Brain microvascular endothelial cell (primary cell): ENCODE results near the gene SRPK1.

Experiments
- DNase-seq: peaks from one replicate; pipeline ENCODE4 v3.0.0-alpha.2; 2020
- H3K27ac ChIP-seq: fragments of 250-450 bp; sonication (Bioruptor Pico); 2 replicates; pipeline ENCODE4 v1.5.1; 2020; ENCODE audit warnings: mild to moderate bottlenecking, moderate library complexity
- H3K27me3 ChIP-seq: fragments of 250-450 bp; sonication (Bioruptor Pico); replicated peaks from 2 replicates; pipeline ENCODE4 v1.5.1; 2020; ENCODE audit warnings: mild to moderate bottlenecking
- H3K36me3 ChIP-seq: fragments of 250-450 bp; sonication (Bioruptor Pico); replicated peaks from 2 replicates; pipeline ENCODE4 v1.5.1; 2020; ENCODE audit warnings: mild to moderate bottlenecking
- H3K4me3 ChIP-seq: 2 replicates; pipeline ENCODE4 v1.5.1; 2011; ENCODE audit warnings: low read depth, mild to moderate bottlenecking, control low read depth, low read length, moderate library complexity
- in situ Hi-C: cut with HindIII; loops from 2 replicates; pipeline ENCODE4 v1.10.0; 2017; ENCODE audit warnings: low sequenced_read_pairs, low pct_ligation_motif_present
- TF ChIP-seq, protein P1 (sequence below): IDR thresholded peaks from 2 replicates; pipeline ENCODE4 v1.5.1; 2011; ENCODE audit warnings: low read depth, mild to moderate bottlenecking, moderate library complexity, low read length, control low read depth, inconsistent platforms; ENCODE audit errors: missing control alignments

Gene SRPK1

DNA sequence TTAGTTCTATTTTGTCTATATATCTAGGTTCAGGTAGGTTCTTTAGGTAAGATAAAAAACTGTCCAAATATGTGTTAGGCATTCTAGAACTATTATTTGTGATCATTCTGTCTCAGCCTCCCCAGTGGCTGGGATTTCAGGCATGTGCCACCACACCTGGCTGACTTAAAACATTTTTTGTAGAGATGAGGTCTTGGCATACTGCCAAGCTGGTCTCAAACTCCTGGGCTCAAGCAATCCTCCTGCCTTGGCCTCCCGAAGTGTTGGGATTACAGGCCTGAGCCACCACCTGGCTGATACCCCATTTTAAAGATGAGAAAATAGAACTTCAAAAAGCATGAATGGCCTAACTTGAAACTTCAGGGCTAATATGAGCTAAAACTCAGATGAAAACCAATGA, 81.9 kb downstream of the SRPK1 start:
- no peak for DNase-seq
- no peak overlapping the region for H3K4me3 ChIP-seq
- no peaks in the 10 kb centered on the region for H3K27me3 ChIP-seq
- no peak overlapping the region for H3K27ac ChIP-seq
- H3K36me3 ChIP-seq: peaks cover 33% of the 10 kb centered on the region
- TF ChIP-seq, protein P1, sequence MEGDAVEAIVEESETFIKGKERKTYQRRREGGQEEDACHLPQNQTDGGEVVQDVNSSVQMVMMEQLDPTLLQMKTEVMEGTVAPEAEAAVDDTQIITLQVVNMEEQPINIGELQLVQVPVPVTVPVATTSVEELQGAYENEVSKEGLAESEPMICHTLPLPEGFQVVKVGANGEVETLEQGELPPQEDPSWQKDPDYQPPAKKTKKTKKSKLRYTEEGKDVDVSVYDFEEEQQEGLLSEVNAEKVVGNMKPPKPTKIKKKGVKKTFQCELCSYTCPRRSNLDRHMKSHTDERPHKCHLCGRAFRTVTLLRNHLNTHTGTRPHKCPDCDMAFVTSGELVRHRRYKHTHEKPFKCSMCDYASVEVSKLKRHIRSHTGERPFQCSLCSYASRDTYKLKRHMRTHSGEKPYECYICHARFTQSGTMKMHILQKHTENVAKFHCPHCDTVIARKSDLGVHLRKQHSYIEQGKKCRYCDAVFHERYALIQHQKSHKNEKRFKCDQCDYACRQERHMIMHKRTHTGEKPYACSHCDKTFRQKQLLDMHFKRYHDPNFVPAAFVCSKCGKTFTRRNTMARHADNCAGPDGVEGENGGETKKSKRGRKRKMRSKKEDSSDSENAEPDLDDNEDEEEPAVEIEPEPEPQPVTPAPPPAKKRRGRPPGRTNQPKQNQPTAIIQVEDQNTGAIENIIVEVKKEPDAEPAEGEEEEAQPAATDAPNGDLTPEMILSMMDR: no peak
- in situ Hi-C loops: no loop called here

DNA sequence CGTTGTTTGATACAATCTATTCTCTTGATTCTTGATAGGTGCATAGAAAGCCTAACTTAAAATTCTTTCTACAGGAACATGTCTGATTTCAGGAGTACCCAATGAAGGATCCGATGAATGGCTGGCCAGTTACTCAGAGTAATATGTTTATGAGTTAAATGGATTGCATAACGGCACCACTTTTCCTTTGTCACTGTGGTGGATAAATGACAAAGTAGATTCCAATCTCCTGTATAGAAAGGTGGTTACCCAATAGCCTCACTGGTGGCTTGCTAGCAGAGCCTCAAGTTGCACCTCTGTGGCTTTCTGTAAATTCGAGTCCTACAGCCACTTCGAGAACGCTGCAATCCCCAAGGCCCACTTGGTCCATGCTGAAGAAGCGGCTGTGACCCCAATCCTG, 87.4 kb downstream of the SRPK1 start:
- no peak overlapping the region for H3K4me3 ChIP-seq
- H3K27ac ChIP-seq: no peak overlapping the region
- H3K27me3 ChIP-seq: no peaks in the 10 kb centered on the region
- no peak for DNase-seq
- in situ Hi-C loops: no loop called here
- H3K36me3 ChIP-seq: peaks cover 33% of the 10 kb centered on the region
- TF ChIP-seq, protein P1: no peak

DNA sequence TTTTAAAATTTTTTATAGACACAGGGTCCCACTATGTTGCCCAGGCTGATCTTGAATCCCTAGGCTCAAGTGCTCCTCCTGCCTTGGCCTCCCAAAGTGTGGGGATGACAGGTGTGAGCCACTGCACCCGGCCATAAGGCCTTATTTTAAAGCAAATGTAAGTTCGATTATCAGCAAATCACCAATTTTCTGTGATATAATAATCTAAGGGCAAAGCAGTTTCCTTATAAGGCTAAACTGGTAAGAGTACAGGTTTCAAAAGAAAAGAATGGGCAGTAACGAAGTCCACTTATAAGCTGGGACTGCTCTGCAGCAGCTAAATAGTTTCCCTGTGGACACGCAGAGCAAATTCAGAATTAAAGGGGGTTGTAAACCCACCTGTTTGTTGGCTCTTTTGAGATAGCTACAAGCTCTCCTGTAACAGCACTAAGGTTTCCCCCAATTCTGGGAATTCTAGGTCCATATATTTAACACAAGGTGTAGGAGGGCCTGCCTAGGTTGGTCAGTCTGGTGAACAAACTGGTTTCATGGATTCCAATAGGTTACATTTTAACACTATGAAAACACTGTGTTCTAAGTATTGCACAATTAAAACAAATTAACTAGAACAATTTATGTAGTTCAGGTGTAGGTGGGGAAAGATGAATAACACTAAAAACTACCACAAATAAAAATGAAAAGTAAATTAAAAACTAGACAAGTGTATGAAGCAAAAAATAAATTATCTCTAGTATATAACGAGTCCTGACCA, 89.5 kb downstream of the SRPK1 start:
- no peak overlapping the region for H3K4me3 ChIP-seq
- no peaks in the 10 kb centered on the region for H3K27me3 ChIP-seq
- DNase-seq: no peak
- TF ChIP-seq, protein P1: no peak
- H3K27ac ChIP-seq: no peak overlapping the region
- H3K36me3 ChIP-seq: peaks cover 23% of the 10 kb centered on the region
- in situ Hi-C loops: no loop called here

DNA sequence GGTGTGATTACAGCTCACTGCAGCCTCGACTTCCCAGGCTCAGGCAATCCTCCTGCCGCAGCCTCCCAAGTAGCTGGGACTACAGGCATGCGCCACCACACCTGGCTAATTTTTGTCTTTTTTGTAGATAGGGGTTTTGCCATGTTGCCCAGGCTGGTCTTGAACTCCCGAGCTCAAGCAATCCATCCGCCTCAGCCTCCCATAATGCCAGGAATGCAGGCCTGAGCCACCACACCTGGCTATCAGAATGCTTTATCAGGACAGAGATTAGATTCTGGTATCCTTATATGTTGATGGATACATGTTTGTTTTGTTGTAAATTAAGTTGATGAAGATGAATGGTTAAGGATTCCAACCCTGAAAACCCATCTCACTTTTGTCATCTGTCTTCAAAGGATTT, 91.6 kb downstream of the SRPK1 start:
- Histone ChIP-seq H3K27me3 (no peaks in the 10 kb centered on the region), H3K27ac (no peak overlapping the region), H3K4me3 (no peak overlapping the region), H3K36me3 (peaks cover 13% of the 10 kb centered on the region)
- in situ Hi-C loops: no loop called here
- TF ChIP-seq, protein P1: no peak
- no peak for DNase-seq

DNA sequence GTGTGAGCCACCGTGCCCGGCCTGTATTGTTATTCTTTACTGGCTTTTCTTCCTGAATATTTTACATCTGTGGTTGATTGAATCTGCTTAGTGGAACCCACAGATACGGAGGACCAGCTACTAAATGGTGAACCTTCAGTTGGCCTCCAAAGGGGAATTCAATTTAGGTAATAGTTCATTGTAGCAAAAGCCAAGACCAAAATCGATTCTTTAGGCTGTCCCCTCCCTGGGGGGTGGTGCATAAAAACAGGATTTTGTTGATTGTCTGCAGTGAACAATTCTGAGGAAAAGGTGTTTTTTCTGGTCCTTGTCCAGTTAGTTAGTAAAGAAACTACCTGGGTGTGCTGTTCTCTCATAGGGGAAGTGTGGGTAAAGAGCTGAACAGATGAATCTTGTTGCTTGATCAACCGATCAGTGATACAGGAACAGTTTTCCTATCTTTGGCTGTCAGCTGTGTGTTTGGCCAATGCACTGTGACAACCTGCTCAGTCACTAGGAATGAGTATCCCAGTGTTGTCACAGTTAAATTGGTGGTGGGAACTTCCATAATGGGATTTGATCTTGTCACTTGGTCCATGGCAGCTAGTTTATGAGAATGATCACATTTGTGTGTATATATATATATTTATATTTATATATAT, 96.2 kb downstream of the SRPK1 start:
- no peak overlapping the region for H3K27ac ChIP-seq
- no peak for DNase-seq
- in situ Hi-C loops: no loop called here
- no peaks in the 10 kb centered on the region for H3K36me3 ChIP-seq
- TF ChIP-seq, protein P1: no peak
- H3K4me3 ChIP-seq: no peak overlapping the region
- no peaks in the 10 kb centered on the region for H3K27me3 ChIP-seq
